Measurements from ENCODE around the gene SLC15A4.

The SLC15A4 gene

DNA sequence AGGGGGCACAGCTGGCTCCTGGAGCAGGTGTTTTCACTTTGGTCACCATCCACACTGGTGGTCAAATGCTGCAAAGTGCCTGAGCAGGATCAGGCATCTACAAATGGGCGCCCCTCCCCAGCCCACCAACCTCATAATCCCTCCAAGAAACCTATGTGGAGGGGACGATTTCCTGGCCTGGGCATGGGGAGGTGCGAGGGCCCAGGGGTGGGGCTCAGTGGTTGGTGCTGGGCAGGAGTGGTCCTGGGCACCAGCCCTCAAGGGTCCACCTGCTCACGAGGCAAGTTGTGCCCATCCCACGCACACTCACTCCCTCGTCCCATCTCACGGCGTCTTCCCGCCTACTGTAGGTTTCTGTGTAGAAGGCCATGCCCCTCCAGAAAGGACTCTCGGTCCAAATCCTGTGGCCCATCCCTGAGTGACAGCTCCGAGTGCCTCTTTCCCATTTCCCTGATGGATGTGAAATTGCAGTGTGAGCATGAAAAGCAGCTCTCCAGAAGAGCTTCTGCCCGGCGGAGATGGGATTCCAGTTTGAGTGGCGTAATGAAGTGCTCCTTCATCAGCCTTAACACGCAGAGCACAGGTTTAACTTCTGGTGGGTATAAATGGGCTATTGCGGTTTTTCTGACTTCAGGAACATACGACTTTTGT is 36.9 kb downstream of the SLC15A4 start (continued):
- TF ChIP-seq, protein P1, sequence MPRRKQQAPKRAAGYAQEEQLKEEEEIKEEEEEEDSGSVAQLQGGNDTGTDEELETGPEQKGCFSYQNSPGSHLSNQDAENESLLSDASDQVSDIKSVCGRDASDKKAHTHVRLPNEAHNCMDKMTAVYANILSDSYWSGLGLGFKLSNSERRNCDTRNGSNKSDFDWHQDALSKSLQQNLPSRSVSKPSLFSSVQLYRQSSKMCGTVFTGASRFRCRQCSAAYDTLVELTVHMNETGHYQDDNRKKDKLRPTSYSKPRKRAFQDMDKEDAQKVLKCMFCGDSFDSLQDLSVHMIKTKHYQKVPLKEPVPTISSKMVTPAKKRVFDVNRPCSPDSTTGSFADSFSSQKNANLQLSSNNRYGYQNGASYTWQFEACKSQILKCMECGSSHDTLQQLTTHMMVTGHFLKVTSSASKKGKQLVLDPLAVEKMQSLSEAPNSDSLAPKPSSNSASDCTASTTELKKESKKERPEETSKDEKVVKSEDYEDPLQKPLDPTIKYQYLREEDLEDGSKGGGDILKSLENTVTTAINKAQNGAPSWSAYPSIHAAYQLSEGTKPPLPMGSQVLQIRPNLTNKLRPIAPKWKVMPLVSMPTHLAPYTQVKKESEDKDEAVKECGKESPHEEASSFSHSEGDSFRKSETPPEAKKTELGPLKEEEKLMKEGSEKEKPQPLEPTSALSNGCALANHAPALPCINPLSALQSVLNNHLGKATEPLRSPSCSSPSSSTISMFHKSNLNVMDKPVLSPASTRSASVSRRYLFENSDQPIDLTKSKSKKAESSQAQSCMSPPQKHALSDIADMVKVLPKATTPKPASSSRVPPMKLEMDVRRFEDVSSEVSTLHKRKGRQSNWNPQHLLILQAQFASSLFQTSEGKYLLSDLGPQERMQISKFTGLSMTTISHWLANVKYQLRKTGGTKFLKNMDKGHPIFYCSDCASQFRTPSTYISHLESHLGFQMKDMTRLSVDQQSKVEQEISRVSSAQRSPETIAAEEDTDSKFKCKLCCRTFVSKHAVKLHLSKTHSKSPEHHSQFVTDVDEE (CRISPR knock-in tag; IDR thresholded peaks at IDR 0.05): no peak

DNA sequence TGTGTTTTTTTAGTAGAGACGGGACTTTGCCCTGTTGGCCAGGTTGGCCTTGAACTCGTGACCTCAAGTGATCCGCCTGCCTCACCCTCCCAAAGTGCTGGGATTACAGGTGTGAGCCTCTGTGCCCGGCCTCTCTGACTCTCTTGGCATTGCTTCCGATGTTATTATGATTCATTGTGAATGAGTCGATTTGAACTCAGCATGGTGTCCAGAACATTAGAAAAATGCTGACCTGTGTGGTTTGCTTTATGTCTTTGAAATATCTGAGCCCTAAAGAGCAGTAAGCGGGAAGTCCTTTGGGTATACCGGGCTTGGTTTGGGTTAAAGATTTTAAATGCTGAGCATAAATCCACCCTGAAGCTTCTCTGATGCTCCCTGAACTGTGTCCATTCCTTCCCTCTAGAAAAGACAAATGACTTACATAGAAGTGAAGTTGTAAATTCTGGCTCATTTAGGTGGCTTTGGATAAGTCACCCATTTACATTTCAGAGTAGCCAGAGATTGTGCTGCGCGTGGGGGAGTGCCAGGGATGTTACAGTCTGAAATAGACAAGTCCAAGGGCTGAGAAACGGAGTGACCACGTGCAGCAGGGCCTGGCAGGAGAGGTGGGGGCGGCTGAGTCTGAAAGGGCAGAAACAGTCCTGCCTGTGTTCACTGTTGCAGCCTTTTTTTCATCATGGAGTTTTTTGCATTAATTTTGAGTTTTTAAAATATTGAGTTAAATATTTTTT is 39.6 kb downstream of the SLC15A4 start:
- TF ChIP-seq, protein P2, sequence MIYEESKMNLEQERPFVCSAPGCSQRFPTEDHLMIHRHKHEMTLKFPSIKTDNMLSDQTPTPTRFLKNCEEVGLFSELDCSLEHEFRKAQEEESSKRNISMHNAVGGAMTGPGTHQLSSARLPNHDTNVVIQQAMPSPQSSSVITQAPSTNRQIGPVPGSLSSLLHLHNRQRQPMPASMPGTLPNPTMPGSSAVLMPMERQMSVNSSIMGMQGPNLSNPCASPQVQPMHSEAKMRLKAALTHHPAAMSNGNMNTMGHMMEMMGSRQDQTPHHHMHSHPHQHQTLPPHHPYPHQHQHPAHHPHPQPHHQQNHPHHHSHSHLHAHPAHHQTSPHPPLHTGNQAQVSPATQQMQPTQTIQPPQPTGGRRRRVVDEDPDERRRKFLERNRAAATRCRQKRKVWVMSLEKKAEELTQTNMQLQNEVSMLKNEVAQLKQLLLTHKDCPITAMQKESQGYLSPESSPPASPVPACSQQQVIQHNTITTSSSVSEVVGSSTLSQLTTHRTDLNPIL (CRISPR knock-in tag; IDR thresholded peaks at IDR 0.05; ENCODE audit: low read depth): no peak
- TF ChIP-seq, protein P3, sequence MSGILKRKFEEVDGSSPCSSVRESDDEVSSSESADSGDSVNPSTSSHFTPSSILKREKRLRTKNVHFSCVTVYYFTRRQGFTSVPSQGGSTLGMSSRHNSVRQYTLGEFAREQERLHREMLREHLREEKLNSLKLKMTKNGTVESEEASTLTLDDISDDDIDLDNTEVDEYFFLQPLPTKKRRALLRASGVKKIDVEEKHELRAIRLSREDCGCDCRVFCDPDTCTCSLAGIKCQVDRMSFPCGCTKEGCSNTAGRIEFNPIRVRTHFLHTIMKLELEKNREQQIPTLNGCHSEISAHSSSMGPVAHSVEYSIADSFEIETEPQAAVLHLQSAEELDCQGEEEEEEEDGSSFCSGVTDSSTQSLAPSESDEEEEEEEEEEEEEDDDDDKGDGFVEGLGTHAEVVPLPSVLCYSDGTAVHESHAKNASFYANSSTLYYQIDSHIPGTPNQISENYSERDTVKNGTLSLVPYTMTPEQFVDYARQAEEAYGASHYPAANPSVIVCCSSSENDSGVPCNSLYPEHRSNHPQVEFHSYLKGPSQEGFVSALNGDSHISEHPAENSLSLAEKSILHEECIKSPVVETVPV (CRISPR knock-in tag; IDR thresholded peaks at IDR 0.05): no peak
- TF ChIP-seq ZFP30 (CRISPR knock-in tag; IDR thresholded peaks at IDR 0.05) (no peak), CSDC2 (CRISPR knock-in tag; IDR thresholded peaks at IDR 0.05) (no peak), ESRRG (CRISPR knock-in tag; IDR thresholded peaks at IDR 0.05) (no peak), OSR1 (CRISPR knock-in tag; IDR thresholded peaks at IDR 0.05) (no peak), GLIS3 (CRISPR knock-in tag; IDR thresholded peaks at IDR 0.05) (no peak), ZC3H10 (CRISPR knock-in tag; IDR thresholded peaks at IDR 0.05) (no peak), TOX (CRISPR knock-in tag; IDR thresholded peaks at IDR 0.05; ENCODE audit: borderline replicate concordance) (no peak), PPARA (CRISPR knock-in tag; IDR thresholded peaks at IDR 0.05; ENCODE audit: borderline replicate concordance) (no peak), ARNTL (CRISPR knock-in tag; IDR thresholded peaks at IDR 0.05; ENCODE audit: borderline replicate concordance, low read depth) (no peak), ZNF8 (CRISPR knock-in tag; IDR thresholded peaks at IDR 0.05) (no peak)
- TF ChIP-seq, protein P1 (CRISPR knock-in tag; IDR thresholded peaks at IDR 0.05): no peak
- TF ChIP-seq, protein P4, sequence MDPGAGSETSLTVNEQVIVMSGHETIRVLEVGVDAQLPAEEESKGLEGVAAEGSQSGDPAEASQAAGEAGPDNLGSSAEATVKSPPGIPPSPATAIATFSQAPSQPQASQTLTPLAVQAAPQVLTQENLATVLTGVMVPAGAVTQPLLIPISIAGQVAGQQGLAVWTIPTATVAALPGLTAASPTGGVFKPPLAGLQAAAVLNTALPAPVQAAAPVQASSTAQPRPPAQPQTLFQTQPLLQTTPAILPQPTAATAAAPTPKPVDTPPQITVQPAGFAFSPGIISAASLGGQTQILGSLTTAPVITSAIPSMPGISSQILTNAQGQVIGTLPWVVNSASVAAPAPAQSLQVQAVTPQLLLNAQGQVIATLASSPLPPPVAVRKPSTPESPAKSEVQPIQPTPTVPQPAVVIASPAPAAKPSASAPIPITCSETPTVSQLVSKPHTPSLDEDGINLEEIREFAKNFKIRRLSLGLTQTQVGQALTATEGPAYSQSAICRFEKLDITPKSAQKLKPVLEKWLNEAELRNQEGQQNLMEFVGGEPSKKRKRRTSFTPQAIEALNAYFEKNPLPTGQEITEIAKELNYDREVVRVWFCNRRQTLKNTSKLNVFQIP (CRISPR knock-in tag; IDR thresholded peaks at IDR 0.05; ENCODE audit: borderline replicate concordance, low read depth): no peak
- TF ChIP-seq, protein P5, sequence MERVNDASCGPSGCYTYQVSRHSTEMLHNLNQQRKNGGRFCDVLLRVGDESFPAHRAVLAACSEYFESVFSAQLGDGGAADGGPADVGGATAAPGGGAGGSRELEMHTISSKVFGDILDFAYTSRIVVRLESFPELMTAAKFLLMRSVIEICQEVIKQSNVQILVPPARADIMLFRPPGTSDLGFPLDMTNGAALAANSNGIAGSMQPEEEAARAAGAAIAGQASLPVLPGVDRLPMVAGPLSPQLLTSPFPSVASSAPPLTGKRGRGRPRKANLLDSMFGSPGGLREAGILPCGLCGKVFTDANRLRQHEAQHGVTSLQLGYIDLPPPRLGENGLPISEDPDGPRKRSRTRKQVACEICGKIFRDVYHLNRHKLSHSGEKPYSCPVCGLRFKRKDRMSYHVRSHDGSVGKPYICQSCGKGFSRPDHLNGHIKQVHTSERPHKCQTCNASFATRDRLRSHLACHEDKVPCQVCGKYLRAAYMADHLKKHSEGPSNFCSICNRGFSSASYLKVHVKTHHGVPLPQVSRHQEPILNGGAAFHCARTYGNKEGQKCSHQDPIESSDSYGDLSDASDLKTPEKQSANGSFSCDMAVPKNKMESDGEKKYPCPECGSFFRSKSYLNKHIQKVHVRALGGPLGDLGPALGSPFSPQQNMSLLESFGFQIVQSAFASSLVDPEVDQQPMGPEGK (CRISPR knock-in tag; IDR thresholded peaks at IDR 0.05; ENCODE audit: borderline replicate concordance): no peak
- no peak for ATAC-seq

Data from SK-N-SH treated with all-trans-retinoic acid at 6 μM for 48 hours (cell line).